Measurements from ENCODE around the gene GP1BA.
"Not testable (repeated sequence)": the region's sequence is repeated elsewhere in the genome, so short reads cannot be mapped to it uniquely, and the experiment has no call there.

GP1BA gene

GRCh38 chr17:4901648-4902344, 30.3 kb upstream of the GP1BA start:
- no peak for DNase-seq (ENCODE audit: low read depth in 2 of 2)

DNA sequence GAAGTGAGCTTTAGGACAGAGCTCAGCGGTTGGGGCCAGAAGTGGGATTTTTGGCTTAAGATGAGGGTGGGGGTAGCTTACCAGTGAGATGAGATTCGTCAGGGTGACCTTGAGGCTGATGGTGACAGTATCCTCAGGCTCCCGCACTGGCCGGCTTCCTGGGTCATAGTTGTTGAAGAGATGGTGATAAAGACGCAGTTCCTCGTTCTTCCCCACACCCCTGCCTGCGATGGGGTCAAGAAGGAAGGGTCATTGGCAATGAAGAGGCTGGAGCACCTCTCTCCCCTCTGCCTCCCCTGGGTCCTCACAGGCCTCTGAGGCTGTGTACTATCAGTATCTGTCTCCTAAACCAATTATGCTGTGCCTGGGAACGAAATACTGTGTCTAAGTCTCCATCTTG, 29.5 kb upstream of the GP1BA start:
- no peak for DNase-seq (ENCODE audit: low read depth in 2 of 2)

DNA sequence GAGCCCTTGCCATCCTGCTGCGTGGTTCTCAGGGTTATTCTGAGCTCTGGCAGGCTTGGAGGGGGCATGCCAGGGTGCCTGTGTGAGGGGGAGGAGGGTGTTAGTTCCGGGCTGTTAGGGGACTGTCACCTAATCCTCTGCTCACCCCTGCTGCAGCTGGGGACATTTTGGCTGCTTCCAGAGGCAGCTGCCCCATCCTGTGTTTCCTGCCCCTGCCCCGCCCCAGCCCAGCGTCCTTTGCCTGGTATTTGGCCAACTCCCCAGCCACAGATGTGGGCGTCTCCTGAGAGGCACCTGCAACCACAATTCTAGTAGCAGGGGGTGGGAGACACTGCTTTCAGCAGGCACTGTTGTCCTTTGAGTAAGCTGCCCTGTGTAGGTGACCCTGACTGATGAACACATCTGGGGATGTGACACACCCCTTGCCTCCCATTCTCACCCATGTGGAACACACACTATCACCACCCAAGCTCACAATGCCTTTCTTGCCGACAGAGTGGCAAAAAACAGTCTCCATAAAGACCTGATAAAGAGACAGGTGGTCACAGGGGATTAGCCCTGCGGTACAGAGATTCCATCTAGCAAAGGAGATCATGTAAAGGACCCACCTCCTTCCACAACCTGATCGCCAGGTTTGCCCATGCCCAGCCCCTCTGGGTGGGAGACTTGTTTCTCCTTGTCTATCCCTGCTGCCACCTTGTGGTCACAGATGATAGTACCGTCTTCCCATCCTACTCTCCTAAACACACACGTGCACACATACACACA, 28.8 kb upstream of the GP1BA start, which contains the start of gene CHRNE:
CHRNE (minus strand) TSS at position 48 of the 768 bp plus-strand sequence; CDS start at position 13, 35 bp downstream.
- peak; percentile 69 to 73 for DNase-seq (ENCODE audit: low read depth in 2 of 2)

DNA sequence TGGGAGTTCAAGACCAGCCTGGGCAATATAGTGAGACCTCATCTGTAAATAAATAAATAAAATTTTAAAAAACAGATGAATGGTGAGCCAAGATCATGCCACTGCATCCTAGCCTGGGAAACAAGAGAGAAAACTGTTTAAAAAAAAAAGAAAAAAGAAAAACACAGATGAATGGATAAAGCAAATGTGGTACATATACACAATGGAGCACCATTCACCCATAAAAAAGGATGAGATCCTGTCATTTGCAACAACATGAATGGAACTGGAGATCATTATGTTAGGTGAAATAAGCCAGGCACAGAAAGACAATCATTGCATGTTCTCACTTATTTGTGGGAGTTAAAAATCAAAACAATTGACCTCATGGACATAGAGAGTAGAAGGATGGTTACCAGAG, 25.4 kb upstream of the GP1BA start:
- not testable (repeated sequence) for DNase-seq (ENCODE audit: low read depth in 2 of 2)

DNA sequence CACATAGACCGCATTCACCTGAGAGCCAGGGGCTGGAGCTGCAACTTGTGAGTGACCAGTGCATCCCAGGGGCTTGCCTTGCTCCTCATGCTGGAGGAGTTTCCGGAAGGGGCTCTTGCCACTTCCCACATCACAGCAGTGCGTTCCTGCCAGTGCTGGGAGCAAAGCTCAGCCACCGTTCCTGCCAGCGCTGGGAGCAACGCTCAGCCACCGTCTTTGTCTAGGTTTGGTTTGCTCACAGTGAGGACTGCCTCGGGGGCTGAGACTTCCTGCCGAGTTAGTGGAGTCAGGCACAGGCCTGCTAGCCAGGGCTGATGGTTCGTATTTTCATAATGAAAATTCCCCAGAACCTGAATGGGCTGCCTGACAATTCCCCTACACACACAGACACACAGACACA, 23.8 kb upstream of the GP1BA start:
- no peak for DNase-seq (ENCODE audit: low read depth in 2 of 2)

- DNase-seq (ENCODE audit: low read depth in 2 of 2) = peak; percentile 47 to 62
Measured at GRCh38 chr17:4908711-4909496, 23.2 kb upstream of the GP1BA start.

DNA sequence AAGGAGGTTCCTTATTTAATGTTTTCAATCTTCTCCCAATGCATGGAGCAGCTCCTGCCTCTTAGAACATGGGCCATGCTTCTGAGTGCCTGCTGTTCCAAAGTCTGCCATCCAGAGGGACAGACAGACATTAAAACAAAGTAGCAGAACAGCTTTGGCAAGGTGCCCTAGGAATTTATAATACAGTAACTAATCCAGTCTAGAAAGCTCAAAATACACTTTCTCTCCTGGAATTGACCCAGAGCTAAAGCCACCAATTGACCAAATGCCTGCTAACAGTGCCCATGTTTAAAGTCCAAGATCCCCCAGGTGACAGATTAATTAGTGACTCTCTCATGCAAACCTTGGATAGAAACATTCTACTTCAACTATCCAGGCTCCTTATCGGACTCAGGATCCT, 18.1 kb upstream of the GP1BA start:
- no peak for DNase-seq (ENCODE audit: low read depth in 2 of 2)

DNA sequence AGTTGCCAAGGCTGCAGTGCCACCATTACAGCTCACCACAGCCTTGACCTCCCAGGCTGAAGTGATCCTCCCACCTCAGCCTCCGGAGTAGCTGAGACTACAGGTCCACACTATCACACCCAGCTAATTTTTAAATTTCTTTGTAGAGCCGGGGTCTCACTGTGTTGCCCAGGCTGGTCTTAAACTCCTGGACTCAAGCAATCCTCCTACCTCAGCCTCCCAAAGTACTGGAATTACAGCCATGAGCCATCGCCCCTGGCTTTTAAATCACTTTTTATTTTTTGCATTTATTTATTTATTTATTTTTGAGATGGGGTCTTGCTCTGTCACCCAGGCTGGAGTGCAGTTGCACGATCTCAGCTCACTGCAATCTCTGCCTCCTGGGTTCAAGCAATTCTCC, 17.5 kb upstream of the GP1BA start:
- DNase-seq (ENCODE audit: low read depth in 2 of 2) = not testable (repeated sequence)

DNA sequence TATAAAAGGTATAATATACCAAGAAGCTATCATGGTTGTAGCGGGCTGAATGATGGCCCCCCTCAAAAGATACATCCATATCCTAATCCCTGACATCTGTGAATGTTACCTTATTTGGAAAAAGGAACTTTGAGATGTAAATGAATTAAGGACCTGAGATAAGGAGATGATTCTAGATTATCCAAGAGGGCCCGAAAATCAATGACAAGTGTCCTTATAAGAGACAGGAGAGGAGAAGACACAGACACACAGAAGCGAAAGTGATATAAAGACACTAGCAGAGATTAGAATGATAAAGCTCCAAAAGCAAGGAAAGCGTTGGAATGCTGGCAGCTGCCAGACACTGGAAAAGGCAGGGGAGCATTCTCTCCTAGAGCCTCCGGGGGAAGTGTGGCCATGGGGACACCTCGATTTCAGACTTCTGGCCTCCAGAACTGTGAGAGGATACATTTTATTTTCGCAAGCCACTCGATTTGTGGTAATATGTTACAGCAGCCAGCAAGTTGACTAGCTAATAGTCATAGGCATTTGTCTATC, 12.5 kb upstream of the GP1BA start:
- no peak for DNase-seq (ENCODE audit: low read depth in 2 of 2)

- DNase-seq (ENCODE audit: low read depth in 2 of 2) = no peak
Measured at GRCh38 chr17:4920351-4921048, 11.6 kb upstream of the GP1BA start.

GRCh38 chr17:4921320-4921719, 10.8 kb upstream of the GP1BA start:
- DNase-seq (ENCODE audit: low read depth in 2 of 2) = no peak

GRCh38 chr17:4926577-4927335, 5.3 kb upstream of the GP1BA start:
- DNase-seq (ENCODE audit: low read depth in 2 of 2) = not testable (repeated sequence)

DNA sequence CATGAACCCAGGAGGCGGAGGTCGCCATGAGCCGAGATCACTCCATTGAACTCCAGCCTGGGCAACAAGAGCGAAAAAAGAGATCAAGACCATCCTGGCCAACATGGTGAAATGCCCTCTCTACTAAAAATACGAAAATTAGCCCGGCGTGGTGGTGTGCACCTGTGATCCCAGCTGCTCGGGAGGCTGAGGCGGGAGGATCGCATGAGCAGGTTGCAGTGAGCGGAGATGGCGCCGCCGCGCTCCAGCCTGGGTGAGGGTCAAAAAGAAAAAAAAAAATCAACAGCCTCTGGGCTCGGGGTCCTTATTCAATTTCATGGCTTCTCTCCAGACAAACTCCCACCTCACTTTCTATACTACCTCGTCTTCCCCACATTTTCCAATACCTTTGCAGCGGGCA, 3.2 kb upstream of the GP1BA start:
- DNase-seq (ENCODE audit: low read depth in 2 of 2) = no peak

GRCh38 chr17:4932756-4933155, 679 bp downstream of the GP1BA start:
- no peak for DNase-seq (ENCODE audit: low read depth in 2 of 2)

- DNase-seq (ENCODE audit: low read depth in 2 of 2) = no peak
Measured at GRCh38 chr17:4933646-4934045, 1.6 kb downstream of the GP1BA start.

- DNase-seq (ENCODE audit: low read depth in 2 of 2) = no peak
Measured at GRCh38 chr17:4934173-4934979, 2.3 kb downstream of the GP1BA start.

- no peak for DNase-seq (ENCODE audit: low read depth in 2 of 2)
Measured at GRCh38 chr17:4935650-4936049, 3.6 kb downstream of the GP1BA start.

DNA sequence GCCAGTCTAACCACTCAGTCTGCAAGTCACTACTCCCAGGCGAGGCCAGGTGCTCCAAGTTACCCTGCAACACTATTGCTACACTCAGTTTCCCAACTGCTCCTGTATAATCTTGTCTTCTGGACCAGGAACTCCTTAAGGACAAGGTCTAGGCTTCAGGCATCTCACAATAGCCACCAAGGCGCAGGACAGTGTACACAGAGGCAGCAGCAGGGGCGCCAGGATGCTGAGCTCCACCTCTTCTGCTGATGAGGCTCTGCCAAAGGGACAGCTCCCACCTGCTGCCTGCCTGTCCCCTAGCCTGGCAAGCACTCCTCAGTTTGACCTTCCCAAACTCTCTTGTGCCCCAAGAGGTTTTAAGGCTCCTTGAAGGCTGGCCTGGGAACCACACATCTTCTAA, 4.4 kb downstream of the GP1BA start:
- no peak for DNase-seq (ENCODE audit: low read depth in 2 of 2)

- DNase-seq (ENCODE audit: low read depth in 2 of 2) = no peak
Measured at GRCh38 chr17:4937553-4937952, 5.5 kb downstream of the GP1BA start.

GRCh38 chr17:4938069-4938491, 6.0 kb downstream of the GP1BA start:
- no peak for DNase-seq (ENCODE audit: low read depth in 2 of 2)

Measured in stimulated activated CD4-positive, alpha-beta T cell treated with anti-CD3 and anti-CD28 coated beads, Interleukin-4, amount 100 ng/mL, for 48 hours (primary cell).